HCT116 (cell line): ENCODE data around the gene SNX3. TPM values are rescaled to one million over a fixed set of nuclear protein-coding genes. Genes with fewer than 3 reads are reported as not detected.

ENCODE experiments used
- ATAC-seq: fragments of 200-7000 bp; cut with Tn5 transposase; 2 replicates; pipeline ENCODE4 v1.9.1; 2020; ENCODE audit warnings: mild to moderate bottlenecking, moderate library complexity
- BruUV-seq: library from RNA; stranded (reverse); fragments of 400-500 nt; replicated peaks from 2 replicates; lab custom pipeline; 2021; lab: Mats Ljungman, UMichigan
- CTCF ChIA-PET: fragments of 300-600 bp; sonication (Branson Sonifier 250); formaldehyde crosslinking; loops from one replicate; lab custom pipeline; 2021; ENCODE audit warnings: antibody characterized with exemption; lab: Charles Lee
- POLR2A ChIA-PET: fragments of 300-600, 350-600 bp; sonication (Branson Sonifier 250); formaldehyde crosslinking; loops from one replicate; lab custom pipeline; 2021; ENCODE audit warnings: antibody characterized with exemption; lab: Charles Lee
- RAD21 ChIA-PET, 2 experiments: fragments of 300-600 bp; sonication (Branson Sonifier 250); formaldehyde crosslinking; loops; one replicate each; lab custom pipeline; 2023; ENCODE audit warnings: low total read pairs in 2 of 2; ENCODE audit not compliant: uncharacterized antibody in 2 of 2, unreplicated experiment in 2 of 2, low non-redundant PET in 1 of 2; lab: Charles Lee
- DNase-seq: peaks from one replicate; pipeline ENCODE4 v3.0.0-alpha.2; 2010; ENCODE audit warnings: low read depth, low spot score
- H2AFZ ChIP-seq: fragments of 200-600 bp; shearing (Covaris generic), sonication (generic); 2 replicates; pipeline ENCODE4 v1.6.1; 2017; ENCODE audit warnings: low read depth, mixed run types, mixed read lengths, antibody characterized with exemption, low read length; ENCODE audit not compliant: poor library complexity, severe bottlenecking
- H3K27ac ChIP-seq: 2 replicates; pipeline ENCODE4 v1.5.1; 2012; ENCODE audit warnings: low read depth, low read length
- H3K27me3 ChIP-seq: fragments of 200-600 bp; sonication (generic); 2 replicates; pipeline ENCODE4 v1.6.1; 2016; ENCODE audit warnings: mixed run types, low read length, mixed read lengths; ENCODE audit not compliant: insufficient read depth
- H3K36me3 ChIP-seq, 2 experiments: fragments of 200-500 bp in 1 of 2; fragments of 200-600 bp in 1 of 2; sonication (Bioruptor generic) in 1 of 2; sonication (generic) in 1 of 2; 2 replicates each; pipeline versions ENCODE4 v1.5.1 to v1.6.1; 2014 to 2016; ENCODE audit warnings: low read length in 2 of 2, inconsistent platforms in 1 of 2, mixed read lengths in 1 of 2, mixed run types in 1 of 2; ENCODE audit not compliant: insufficient read depth in 2 of 2, control insufficient read depth in 1 of 2
- H3K4me1 ChIP-seq, 2 experiments: fragments of 200-600 bp in 1 of 2; sonication (generic) in 1 of 2; 2 replicates each; pipeline versions ENCODE4 v1.5.1 to v1.6.1; 2012 to 2017; ENCODE audit warnings: low read length in 2 of 2, inconsistent platforms in 1 of 2, mild to moderate bottlenecking in 1 of 2, mixed read lengths in 1 of 2, mixed run types in 1 of 2, moderate library complexity in 1 of 2; ENCODE audit not compliant: insufficient read depth in 2 of 2, control insufficient read depth in 1 of 2
- H3K4me2 ChIP-seq: fragments of 200-600 bp; sonication (generic); 2 replicates; pipeline ENCODE4 v1.6.1; 2017; ENCODE audit warnings: mixed run types, low read length, mixed read lengths
- H3K4me3 ChIP-seq, 2 experiments: fragments of 200-600 bp in 1 of 2; sonication (generic) in 1 of 2; replicated peaks in 1 of 2; 2 replicates each; pipeline ENCODE4 v1.5.1; 2011 to 2016; ENCODE audit warnings: low read length in 2 of 2, control low read depth in 1 of 2, low read depth in 1 of 2, mild to moderate bottlenecking in 1 of 2, mixed read lengths in 1 of 2, mixed run types in 1 of 2
- H3K79me2 ChIP-seq: fragments of 200-600 bp; sonication (generic); 2 replicates; pipeline ENCODE4 v1.6.1; 2017; ENCODE audit warnings: mild to moderate bottlenecking, mixed run types, low read length, moderate library complexity, mixed read lengths; ENCODE audit not compliant: insufficient read depth
- H3K9ac ChIP-seq: fragments of 200-600 bp; sonication (generic); 2 replicates; pipeline ENCODE4 v1.6.1; 2016; ENCODE audit warnings: low read length, mixed read lengths
- H3K9me2 ChIP-seq: fragments of 200-600 bp; sonication (generic), shearing (Covaris generic); 2 replicates; pipeline ENCODE4 v1.6.1; 2017; ENCODE audit warnings: mixed run types, mild to moderate bottlenecking, moderate library complexity; ENCODE audit not compliant: insufficient read depth
- H3K9me3 ChIP-seq, 2 experiments: fragments of 200-500 bp in 1 of 2; fragments of 200-600 bp in 1 of 2; sonication (Bioruptor generic) in 1 of 2; sonication (generic) in 1 of 2; 2 replicates each; pipeline ENCODE4 v1.6.1; 2014 to 2017; ENCODE audit warnings: low read length in 2 of 2, mixed read lengths in 2 of 2, inconsistent platforms in 1 of 2, low read depth in 1 of 2, mild to moderate bottlenecking in 1 of 2, mixed run types in 1 of 2, moderate library complexity in 1 of 2; ENCODE audit not compliant: control insufficient read depth in 1 of 2, insufficient read depth in 1 of 2
- H4K20me1 ChIP-seq: fragments of 200-600 bp; sonication (generic), shearing (Covaris generic); 2 replicates; pipeline ENCODE4 v1.6.1; 2017; ENCODE audit warnings: mixed run types, mild to moderate bottlenecking, moderate library complexity; ENCODE audit not compliant: insufficient read depth
- CTCF ChIP-seq, 3 experiments: fragments of 200-600 bp in 1 of 3; sonication (generic) in 1 of 3; IDR thresholded peaks in 2 of 3; conservative IDR thresholded peaks in 1 of 3; 2 replicates each; pipeline ENCODE4 v1.5.1; 2012 to 2017; ENCODE audit warnings: low read depth in 2 of 3, low read length in 2 of 3, antibody characterized with exemption in 1 of 3, borderline replicate concordance in 1 of 3, control low read depth in 1 of 3, mild to moderate bottlenecking in 1 of 3, mixed read lengths in 1 of 3, mixed run types in 1 of 3, moderate library complexity in 1 of 3; ENCODE audit not compliant: insufficient read depth in 1 of 3
- EGR1 ChIP-seq: IDR thresholded peaks from 2 replicates; pipeline ENCODE4 v1.6.1; 2012; ENCODE audit warnings: low read depth
- EZH2 ChIP-seq: fragments of 200-600 bp; sonication (generic); IDR thresholded peaks from 2 replicates; pipeline ENCODE4 v1.6.1; 2017; ENCODE audit warnings: antibody characterized with exemption, mixed run types
- REST ChIP-seq: IDR thresholded peaks from 2 replicates; pipeline ENCODE4 v1.6.1; 2012; ENCODE audit warnings: low read depth
- ZNF274 ChIP-seq: fragments of 200-500 bp; sonication (Bioruptor generic); IDR thresholded peaks from 2 replicates; pipeline ENCODE4 v1.6.1; 2014; ENCODE audit warnings: mild to moderate bottlenecking, low read depth, low read length, inconsistent platforms
- intact Hi-C: fragments of 100-400 bp; cut with micrococcal nuclease; formaldehyde crosslinking; loops from 2 replicates; pipeline ENCODE4 v1.10.0; 2022
- total RNA-seq: library from RNA; stranded (reverse); gene quantifications from one replicate; pipeline ENCODE4 v1.2.1, GENCODE V29; 2021; ENCODE audit not compliant: unreplicated experiment

The SNX3 gene
- total RNA-seq, 1 experiment from 2014 or later: 111 TPM

GRCh38 chr6:108179741-108180140 lies 81.1 kb downstream of the SNX3 start:
- H3K4me2 ChIP-seq: no peak overlapping the region
- no peak overlapping the region for H3K27ac ChIP-seq
- H3K9me2 ChIP-seq: no peaks in the 10 kb centered on the region
- DNase-seq: no peak
- H3K79me2 ChIP-seq: no peaks in the 10 kb centered on the region
- ATAC-seq: no peak
- no peaks in the 10 kb centered on the region for H3K9me3 ChIP-seq
- no peak overlapping the region for H2AFZ ChIP-seq
- H3K9ac ChIP-seq: no peak overlapping the region
- no peaks in the 10 kb centered on the region for H4K20me1 ChIP-seq
- RAD21 ChIA-PET: no interaction called here
- H3K36me3 ChIP-seq: no peaks in the 10 kb centered on the region
- no peak overlapping the region for H3K4me3 ChIP-seq
- H3K27me3 ChIP-seq: no peaks in the 10 kb centered on the region
- no peaks in the 10 kb centered on the region for H3K4me1 ChIP-seq
- intact Hi-C loops: no loop called here
- TF ChIP-seq CTCF (IDR thresholded peaks at IDR 0.05 in 2 of 3, conservative IDR thresholded peaks at IDR 0.05 in 1 of 3; ENCODE audit: borderline replicate concordance in 1 of 3, insufficient read depth in 1 of 3, low read depth in 2 of 3, low read length in 2 of 3) (no peak), ZNF274 (no peak), EZH2 (no peak), EGR1 (no peak), REST (no peak)
- POLR2A ChIA-PET: no interaction called here
- CTCF ChIA-PET: no interaction called here
- BruUV-seq: no TSS peak
